Left colon (tissue), 2 donors: ENCODE measurements around the gene STEAP1. TPM values are rescaled to one million over a fixed set of nuclear protein-coding genes. Genes with fewer than 3 reads are reported as not detected.

Source experiments
- ATAC-seq: fragments of 200-7000 bp; cut with Tn5 transposase; one replicate; pipeline ENCODE4 v1.9.1; 2020; ENCODE audit warnings: mild to moderate bottlenecking, moderate library complexity
- DNase-seq, 2 donors: peaks; one replicate each; pipeline ENCODE4 v3.0.0-alpha.2; 2020
- intact Hi-C, 2 donors: fragments of 100-400 bp; cut with DNase I in 1 of 2; cut with micrococcal nuclease in 1 of 2; formaldehyde crosslinking; loops; one replicate each; pipeline versions ENCODE4 v1.11.2 to v1.14.0; 2022; cut with DNase I, micrococcal nuclease
- total RNA-seq, 2 donors: library from RNA; stranded (reverse); fragmentation: NEBNext Ultra II Directional; extraction: Animal tissue kit (Norgen Biotek cat#: 25700); gene quantifications; one replicate each; pipeline ENCODE4 v1.2.1, GENCODE V29; 2021
- donor health status: DM: no; HTN: no; CAD: no.
- donor health status: DM: yes; HTN: yes; CAD: no.

Gene STEAP1
- total RNA-seq, 2 donors from 2014 or later, result 16.8 to 29.1 TPM

GRCh38 chr7:90201500-90202195 is 47.4 kb downstream of the STEAP1 start:
- no peak for DNase-seq
- intact Hi-C loops, result no loop called here
- no peak for ATAC-seq

- no peak for ATAC-seq
- no peak for DNase-seq
- intact Hi-C loops, result no loop called here
Observed at GRCh38 chr7:90207956-90208355, 53.7 kb downstream of the STEAP1 start.

DNA sequence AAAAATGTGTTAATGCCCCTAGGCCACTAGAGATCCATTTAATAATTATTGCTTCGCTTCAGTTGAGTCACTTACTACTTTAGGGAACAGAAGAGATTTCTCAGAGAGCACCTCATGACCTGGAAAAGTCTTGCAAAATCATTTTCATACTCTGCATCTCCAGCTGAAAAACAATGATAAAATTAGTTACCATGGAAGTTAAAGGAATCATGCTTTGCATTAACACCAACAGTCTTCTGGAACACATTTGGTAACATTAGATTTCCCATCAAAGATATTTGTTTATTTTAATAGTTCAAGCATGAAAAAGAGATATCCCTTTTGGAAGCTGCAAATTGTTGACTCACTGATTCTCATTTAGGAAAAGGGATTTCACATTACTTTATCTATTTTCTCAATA is 55.5 kb downstream of the STEAP1 start:
- DNase-seq, result no peak
- no peak for ATAC-seq
- intact Hi-C loops, result loop anchor here in 1 of 2 donors (5.0 kb wide), 1 partner anchor 218 kb away; no protein-coding TSS in a partner anchor

- intact Hi-C loops, result loop anchor here in 1 of 2 donors (5.0 kb wide), 1 partner anchor 217 kb away; no protein-coding TSS in a partner anchor
- DNase-seq, result no peak
- ATAC-seq, result no peak
Observed at GRCh38 chr7:90210475-90210874, 56.2 kb downstream of the STEAP1 start.

- peak in 1 of 2 donors; percentile 21 for DNase-seq
- intact Hi-C loops, result loop anchor here in 1 of 2 donors (5.0 kb wide), 1 partner anchor 216 kb away; no protein-coding TSS in a partner anchor
- peak; percentile 4 for ATAC-seq
Observed at GRCh38 chr7:90210981-90211380, 56.7 kb downstream of the STEAP1 start.

- peak; percentile 89 to 94 for DNase-seq
- intact Hi-C loops, result loop anchor here in 1 of 2 donors (5.0 kb wide), 1 partner anchor 216 kb away; no protein-coding TSS in a partner anchor
- peak; percentile 97 for ATAC-seq
Observed at GRCh38 chr7:90211391-90212148, 57.3 kb downstream of the STEAP1 start, which contains the start of gene STEAP2. Gene STEAP2 (plus strand): TSS chr7:90211740. CDS start chr7:90225083, 13,343 bp downstream.

DNA sequence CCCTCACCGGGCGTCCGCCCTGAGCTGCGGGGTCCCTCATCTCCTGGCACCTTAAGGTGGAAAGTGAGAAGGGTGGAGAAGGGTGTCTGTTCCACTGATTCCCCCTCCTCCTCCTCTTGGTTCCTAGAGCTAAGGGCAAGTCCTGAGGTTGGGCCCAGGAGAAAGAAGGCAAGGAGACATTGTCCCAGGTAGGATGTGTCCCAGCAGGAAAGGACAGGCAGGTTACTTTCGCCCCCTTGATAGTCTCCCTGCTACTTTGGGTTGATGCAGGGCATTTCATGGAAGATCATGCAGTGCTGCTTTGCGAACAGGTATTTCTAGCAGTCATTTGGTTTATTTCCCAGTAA is 57.9 kb downstream of the STEAP1 start:
- DNase-seq, result no peak
- ATAC-seq, result peak; percentile 45
- intact Hi-C loops, result loop anchor here in 1 of 2 donors (5.0 kb wide), 1 partner anchor 215 kb away; no protein-coding TSS in a partner anchor

GRCh38 chr7:90213521-90213920 is 59.3 kb downstream of the STEAP1 start:
- intact Hi-C loops, result loop anchor here in 1 of 2 donors (5.0 kb wide), 1 partner anchor 214 kb away; no protein-coding TSS in a partner anchor
- ATAC-seq (no peak), DNase-seq (no peak)

Other genes starting within 250 kb of the STEAP1 start
- gene STEAP2, start 57.3 kb downstream of the STEAP1 start, total RNA-seq, result 10 to 100 TPM; 16.2 to 25.2 TPM
- 1 to 10 TPM; 3.5 to 5.9 TPM for gene CFAP69, start 90.7 kb downstream of the STEAP1 start, total RNA-seq
- gene FAM237B, start 166.8 kb downstream of the STEAP1 start, total RNA-seq, result not detected
- 10 to 100 TPM; 16.2 to 21.2 TPM for gene GTPBP10, start 192.2 kb downstream of the STEAP1 start, total RNA-seq
- gene CLDN12, start 249.0 kb downstream of the STEAP1 start, total RNA-seq, result 10 to 100 TPM; 68.2 to 71.1 TPM